ENCODE measurements around the gene SH3TC1.

Gene SH3TC1

DNA sequence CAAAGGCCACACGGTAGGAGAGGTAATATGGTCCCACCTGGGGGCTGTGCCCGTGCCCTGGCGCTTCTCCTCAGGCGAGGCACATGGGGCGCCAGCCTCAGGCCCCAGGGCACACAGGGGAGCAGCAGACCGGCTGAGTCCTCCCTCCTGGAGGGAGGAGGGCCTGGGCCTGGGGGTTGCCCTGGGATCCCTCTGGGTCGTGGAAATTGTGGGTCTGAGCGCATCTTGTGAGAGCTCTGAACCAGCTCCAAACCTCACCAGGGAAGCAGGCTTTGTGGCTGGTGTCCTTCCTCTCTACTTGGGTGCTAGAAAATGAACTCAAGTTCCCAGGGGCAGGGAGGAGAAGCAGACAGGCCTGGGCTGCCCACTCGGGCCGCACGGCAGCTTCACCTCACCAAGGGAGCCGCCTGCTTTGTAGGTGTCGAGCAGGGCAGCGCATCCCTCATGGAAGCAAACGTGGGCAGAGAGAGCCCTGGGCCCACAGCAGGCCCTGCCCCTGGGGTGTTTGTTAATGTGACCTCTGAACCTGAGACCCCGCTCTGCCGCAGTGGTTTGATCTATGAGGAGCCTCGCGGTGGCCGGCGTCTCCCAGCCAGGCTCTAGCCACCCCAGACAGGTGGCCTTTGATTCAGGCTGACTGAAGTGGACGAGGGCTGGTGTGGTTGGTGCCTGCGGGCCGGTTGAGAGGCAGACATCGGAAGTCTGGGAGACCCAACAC is 81.2 kb downstream of the SH3TC1 start:
- no peak for DNase-seq

DNA sequence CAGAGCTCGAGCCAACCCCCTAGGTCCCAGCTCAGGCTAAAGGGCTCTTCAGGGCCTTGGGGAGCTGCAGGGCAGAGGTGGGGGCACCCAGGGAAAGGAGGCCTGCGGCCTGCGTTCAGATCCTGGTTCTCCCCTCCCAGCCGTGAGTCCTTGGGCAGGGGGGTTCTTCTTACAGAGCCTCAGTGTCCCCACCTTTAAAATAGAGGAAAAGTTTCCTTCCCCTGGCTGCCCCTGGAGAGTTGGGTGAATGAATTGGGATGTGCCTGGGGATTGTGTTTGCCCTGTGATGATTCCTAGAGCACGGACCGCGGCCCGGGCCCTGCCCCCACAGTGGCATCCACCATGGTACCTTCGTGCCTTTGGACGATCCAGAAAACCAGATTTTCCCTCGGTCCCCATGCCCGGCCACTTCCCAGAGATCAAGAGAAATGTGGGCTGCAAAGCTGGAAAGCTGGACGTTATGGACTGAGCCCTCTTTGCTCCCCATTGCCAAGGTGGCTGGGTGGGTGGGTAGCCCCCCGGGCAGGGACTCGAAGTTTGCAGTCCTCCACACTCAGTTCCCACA is 81.9 kb downstream of the SH3TC1 start:
- no peak for DNase-seq

DNA sequence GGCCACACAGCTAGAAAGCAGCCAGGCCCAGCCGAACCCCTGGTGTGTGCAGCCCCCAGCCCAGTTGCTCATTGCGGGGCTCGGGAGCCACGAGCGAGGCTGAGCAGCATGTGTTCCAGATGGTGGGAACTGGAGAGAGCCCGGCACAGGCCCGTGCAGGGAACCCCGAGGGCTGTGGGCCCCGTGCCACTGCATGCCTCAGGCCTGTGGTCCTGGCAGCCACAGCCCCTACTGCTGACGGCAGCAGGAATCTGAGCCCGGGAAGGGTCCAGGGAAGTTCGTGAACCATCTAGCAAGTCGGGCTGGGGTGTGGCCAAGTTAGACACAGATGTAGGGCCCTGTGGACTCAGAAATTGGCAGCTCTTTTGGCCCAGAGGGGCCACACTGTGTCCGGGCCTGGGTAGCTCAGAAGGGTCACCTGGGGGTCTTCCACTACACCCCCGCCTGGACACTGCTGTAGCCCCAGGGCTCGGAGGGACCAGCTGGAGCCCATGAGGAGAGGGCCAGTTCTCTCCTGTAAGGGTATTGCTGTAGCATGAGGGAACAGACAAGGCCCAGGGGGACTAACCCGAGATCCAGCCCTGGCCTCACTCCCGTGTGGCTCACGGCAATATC is 82.5 kb downstream of the SH3TC1 start:
- DNase-seq, result no peak

DNA sequence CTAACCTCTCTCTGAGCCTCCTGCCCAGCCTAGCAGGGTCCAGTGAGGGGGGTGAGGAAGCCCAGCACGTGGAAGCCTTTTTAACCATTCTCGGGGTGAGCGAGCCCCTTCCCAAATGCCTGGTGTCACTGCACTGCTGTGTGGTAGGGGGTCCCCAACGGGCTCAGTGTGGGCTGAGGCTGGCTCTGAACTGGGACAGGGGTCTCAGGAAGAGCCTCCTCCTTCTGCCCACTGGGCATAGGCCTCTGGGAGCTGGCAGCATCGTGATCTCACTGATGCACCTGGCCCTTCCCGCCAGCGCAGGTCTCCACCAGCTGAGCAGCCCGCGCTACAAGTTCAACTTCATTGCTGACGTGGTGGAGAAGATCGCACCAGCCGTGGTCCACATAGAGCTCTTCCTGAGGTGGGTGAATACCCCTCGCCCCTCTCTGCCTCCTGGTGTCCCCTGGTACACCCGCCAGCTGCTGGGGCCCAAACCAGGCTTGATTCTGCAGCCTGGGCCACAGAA is 83.1 kb downstream of the SH3TC1 start:
- DNase-seq, result no peak

DNA sequence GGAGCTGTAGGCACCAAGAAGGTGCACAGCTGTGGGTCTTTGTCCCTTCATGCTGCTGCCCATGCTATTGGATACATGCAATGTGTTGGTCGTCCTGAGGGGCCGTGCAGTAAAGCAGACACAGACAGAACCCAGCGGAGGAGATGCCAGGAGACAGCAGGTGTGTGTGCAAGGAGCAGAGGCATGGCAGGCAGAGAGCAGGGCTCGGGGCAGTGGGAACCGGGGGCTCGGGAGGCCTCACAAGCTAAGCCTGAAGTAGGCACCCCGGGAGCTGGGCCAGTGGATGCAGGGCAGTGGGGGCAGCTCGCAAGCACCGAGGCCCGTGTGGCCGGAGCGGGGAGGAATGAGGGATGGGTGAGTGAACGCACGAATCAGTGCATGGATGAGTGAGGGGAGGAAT is 83.7 kb downstream of the SH3TC1 start:
- no peak for DNase-seq

DNA sequence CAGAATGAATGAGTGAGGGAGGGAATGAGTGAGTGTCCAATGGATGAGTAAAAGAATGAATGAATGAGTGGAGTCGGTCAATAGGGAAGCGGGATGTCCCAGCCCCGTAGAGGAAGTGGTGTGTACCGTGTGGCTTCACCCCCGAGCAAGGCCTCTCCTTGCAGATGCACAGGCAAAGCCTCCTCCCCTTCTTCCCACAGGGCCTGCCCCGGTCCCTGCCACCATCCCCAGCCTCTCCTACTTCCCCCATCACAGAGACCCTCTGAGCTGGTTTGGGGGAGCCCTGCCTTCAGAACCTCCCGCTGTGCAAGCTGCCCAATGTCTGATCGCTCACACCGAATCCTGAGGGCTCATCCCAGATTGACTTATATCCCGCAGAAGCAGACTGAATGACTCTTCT is 84.1 kb downstream of the SH3TC1 start:
- no peak for DNase-seq

DNA sequence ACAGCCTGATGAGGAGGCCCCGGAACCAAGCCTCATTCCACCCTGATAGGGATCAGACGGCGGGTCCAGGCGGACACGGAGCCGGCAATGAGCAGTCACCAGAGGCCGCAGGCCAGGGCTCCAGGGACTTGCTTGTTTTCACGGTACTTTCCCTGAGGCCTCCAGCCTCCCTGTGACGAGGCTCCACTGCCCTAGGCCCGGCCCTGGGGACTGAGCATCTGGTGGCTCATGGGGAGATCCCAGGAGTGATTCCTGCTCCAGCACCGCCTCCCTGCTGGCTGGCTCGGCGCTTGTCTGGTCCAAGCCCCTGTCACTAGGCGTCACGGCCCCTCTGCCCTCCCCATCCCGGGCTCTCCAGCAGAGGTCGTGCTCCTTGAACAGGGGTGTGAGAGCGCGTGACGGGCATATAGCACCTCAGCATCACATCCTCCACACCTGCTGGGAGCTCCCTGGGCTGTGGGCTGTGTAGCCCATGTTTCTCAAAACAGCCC is 84.6 kb downstream of the SH3TC1 start:
- no peak for DNase-seq

DNA sequence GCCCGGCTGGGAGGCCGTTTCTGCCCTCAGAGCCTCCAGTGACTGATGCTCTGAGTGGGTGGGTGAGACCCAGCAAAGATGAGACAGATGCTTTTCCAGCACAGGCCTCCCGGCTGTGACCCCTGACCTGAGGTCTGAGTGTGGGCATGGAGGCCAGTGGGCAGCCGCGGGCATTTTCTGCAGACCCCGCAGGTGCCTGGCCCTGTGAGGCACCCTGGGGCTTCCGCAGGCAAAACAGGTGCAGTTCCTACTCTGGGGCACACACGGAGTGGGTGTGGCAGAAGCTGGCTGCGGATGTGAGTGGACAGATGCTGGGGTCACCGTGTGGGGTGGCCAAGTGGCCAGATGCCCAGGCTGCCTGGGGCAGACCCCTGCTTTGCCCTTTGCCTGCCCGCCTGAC is 85.3 kb downstream of the SH3TC1 start:
- DNase-seq, result no peak

DNA sequence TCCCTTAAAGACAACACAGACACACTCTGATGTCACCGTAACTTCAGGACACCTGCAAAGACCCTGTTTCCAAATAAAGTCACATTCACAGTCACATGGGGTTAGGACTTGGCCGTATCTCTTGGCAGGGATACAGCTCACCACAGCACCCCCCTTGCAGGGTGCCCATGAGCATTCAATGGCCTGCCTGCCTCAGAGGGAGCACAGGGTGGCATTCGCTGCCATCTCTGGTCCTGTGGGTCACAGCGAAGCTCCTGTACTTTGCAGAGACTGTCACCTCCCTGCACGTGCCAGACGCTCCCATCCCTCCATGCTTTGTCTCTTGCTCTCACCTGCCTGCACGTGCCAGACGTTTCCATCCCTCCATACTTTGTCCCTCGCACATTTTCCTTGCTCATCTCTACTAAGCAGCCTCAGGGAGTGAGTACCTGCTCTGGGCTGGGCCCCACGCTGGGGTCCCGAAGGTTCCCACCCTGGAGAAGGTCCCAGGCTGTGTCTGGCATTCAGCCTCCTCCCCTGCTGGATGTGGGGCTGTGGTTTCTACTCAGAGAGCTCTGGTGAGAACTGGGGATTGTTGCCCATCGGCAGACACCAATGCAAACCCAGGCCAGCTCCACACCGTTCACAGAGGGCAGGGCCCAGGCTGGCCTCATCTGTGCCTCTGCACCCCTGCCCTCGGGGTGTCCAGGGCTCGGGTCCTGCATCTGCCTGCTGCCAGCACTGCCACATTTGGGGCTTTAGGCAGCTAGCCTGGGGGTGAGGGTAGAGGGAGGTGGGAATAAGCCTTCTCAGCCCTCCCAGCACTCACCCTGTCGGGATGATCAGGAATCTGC is 86.3 kb downstream of the SH3TC1 start:
- no peak for DNase-seq

DNA sequence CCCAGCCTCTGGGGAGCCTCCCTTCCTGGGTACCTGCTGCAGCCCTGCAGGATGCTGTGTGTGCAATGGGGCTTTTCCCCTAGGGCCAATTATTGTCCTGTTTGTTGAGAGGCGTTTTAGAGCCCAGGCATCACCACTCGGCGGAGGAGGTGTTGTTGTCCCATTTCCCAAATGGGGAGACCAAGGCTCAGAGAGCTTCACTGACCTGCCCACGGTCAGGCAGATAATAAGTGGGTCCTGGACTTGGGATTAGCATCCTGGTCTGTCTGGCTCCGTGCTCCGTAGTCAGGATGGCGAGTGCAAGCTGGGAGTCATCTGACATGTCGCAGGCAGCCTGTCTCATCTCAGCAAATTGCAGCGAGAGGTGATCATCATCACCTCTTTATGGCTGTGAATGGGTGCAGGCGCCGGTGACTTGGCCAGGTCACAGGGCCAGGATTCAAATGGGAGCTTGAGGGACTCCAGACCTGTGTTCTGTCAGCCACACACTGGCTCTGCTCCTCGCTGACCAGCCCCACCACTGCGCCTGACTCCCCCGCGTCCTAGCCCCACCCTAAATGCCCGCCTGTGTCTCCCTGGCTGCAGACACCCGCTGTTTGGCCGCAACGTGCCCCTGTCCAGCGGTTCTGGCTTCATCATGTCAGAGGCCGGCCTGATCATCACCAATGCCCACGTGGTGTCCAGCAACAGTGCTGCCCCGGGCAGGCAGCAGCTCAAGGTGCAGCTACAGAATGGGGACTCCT is 87.1 kb downstream of the SH3TC1 start:
- no peak for DNase-seq

DNA sequence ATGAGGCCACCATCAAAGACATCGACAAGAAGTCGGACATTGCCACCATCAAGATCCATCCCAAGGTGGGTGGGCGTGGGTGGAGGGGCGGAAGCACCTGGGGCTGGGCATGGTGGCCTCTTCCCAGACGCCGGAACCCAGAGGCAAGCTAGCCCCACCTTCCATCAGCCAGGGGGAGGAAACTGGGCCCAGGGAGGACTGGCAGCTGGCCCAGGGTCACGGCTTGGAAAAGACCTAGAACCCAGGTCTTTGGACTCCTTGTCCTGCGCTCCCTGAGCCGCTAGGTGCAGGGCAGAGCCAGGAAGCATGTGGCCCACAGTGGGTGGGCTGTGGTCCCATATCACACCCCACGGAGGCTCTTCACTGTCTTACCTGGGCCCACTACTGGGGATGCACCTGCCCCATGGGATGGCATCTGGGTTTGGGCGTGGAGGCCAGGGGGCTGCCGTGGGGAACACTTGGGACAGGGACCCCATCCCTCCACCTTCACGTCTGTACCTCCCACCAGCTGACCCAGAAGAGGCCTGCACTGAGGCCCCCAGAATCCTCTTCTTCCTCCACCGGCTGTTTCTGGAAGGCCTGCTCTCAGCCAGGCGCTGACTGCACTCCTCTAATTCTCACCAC is 87.7 kb downstream of the SH3TC1 start:
- no peak for DNase-seq

DNA sequence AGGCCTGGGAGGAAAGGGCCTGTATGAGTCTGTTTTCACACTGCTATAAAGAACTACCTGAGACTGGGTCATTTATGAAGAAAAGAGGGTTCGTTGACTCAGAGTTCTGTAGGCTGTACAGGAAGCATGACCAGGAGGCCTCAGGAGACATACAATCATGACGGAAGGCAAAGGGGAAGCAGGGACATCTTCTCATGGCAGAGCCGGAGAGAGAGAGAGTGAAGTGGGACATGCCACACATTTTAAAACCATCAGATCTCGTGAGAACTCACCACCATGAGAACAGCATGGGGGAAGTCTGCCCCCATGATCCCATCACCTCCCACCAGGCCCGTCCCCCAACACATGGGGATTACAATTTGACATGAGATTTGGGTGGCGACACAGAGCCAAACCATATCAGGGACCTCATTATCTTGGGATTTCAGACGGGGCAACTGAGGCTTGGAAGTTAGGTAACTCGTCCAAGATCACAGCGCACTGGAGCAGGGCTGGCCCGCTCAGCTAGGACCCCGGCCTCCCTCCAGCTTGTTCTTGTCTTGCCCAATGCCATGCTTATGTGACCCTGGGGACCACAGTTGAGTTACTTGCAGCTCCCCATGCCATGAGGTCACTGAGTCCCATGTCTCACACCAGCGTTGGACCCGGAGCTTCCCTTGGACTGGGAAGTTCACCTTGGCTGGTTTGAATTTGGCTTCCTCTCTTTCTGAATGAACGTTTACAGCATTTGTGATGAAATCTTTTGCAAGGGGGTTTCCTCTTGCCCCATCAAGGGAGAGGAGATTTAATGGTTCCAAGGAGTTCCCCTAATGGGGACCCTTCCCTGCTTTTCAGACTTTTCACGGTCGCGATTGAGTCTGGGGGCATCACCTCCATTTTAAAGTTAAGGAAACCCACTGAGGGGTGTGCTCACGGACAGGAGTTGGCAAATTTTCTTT is 88.5 kb downstream of the SH3TC1 start:
- no peak for DNase-seq

DNA sequence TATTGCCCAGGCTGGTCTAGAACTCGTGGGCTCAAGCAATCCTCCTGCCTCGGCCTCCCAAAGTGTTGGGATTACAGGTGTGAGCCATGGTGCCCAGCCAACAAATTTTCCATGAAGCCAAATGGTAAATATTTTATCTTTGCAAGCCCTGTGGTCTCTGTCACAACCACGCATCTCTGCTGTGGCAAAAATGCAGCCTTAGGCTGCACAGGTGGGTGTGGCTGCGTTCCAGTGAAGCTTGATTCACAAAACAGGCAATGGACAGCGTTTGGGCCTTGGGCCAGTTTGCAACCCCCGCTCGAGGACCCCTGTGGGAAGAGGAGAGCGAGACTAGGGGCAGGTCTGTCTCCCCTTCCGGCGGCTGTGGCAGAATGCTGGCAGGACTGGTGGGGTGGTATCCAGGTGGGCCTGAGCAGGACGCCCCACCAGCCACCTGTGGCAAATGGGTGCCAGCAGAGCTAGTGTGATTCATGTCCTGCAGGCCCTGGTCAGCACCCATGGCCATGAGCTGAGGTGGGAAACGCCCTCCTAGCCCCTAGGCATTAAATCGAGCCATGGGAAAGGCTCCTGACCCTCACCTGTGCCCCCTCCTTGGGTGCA is 90.2 kb downstream of the SH3TC1 start:
- DNase-seq, result no peak

DNA sequence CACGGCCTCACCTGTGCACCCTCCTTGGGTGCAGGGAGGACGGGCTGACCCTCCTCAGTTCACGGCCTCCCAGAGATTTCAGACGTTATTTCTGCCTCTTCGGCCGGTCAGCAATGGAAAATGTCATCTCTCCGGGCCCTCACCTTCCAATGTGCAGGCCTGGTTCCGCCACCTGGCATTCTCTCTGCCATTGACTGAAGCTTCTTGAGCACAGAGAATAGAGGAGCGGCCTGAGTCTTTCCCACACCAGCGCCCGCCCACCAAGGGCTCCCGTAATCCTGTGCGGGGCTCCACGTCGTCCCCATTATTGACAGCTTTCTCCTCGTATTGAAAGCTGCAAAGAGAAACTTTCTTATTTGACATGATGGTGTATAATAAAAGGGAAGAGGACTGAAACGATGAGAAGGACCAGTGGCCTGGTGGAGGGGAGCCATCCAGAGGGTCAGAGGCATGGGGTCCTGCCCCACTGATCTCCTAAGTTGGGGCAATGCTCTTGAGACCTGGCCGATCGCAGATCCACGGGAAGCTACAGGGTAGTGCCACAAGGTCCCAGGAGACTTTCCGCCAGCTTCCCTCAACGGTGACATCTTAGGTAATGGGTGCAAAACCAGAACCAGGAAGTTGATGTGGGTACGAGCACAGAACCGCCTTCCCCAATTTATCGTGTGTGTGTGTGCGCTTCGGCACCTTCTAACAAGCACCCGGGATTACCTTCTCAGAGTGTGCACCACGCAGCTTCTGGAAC is 91.0 kb downstream of the SH3TC1 start:
- DNase-seq, result no peak

DNA sequence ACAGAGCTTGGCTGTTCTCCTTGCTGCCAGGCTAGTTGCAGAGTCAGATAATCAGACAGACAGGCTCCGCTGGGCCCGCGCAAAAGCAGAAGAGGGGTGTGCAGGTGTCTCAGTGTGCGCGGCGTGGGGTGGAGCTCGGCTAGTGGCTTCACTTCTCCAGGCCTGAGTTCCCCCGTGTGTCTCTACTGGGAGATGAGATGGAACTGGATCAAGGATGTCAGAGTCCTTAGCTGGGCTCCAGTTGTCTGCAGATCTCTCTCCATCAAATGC is 91.5 kb downstream of the SH3TC1 start:
- no peak for DNase-seq

All from GF-D8 (cell line).